ENCODE data around the gene MBOAT2. TPM values are rescaled to one million over a fixed set of nuclear protein-coding genes. Genes with fewer than 3 reads are reported as not detected.

Gene MBOAT2
- polyA plus RNA-seq, 1 experiment: 18.1 TPM

DNA sequence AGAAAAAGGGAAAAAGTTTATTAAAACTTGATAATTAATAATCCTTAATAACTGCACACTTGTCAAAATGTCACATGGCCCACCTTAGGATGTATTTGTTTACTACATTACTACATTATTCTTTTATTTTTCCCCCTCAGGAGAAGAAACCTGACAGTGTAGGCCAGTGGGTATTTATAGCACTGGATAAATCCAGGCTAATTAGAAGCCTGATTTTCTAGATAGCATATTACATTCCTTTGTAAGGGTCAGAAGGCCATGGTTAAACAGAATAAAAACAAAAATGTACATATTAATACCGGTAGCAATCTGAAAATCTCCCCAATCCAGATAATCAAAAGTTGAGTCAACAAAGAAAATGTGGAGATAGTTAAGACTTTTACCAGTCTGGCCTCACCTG lies 144.6 kb downstream of the MBOAT2 start:
- Histone ChIP-seq H3K27me3 (ENCODE audit: control insufficient read depth, insufficient read depth, low read length) (no peaks in the 10 kb centered on the region), H3K4me3 (ENCODE audit: low read depth, low read length) (no peak overlapping the region), H3K36me3 (ENCODE audit: control insufficient read depth, insufficient read depth, low read length) (no peaks in the 10 kb centered on the region)
- DNase-seq (ENCODE audit: low read depth): no peak
- ChIA-PET POLR2A (no interaction called here), CTCF (no interaction called here)
- TF ChIP-seq, protein P1, sequence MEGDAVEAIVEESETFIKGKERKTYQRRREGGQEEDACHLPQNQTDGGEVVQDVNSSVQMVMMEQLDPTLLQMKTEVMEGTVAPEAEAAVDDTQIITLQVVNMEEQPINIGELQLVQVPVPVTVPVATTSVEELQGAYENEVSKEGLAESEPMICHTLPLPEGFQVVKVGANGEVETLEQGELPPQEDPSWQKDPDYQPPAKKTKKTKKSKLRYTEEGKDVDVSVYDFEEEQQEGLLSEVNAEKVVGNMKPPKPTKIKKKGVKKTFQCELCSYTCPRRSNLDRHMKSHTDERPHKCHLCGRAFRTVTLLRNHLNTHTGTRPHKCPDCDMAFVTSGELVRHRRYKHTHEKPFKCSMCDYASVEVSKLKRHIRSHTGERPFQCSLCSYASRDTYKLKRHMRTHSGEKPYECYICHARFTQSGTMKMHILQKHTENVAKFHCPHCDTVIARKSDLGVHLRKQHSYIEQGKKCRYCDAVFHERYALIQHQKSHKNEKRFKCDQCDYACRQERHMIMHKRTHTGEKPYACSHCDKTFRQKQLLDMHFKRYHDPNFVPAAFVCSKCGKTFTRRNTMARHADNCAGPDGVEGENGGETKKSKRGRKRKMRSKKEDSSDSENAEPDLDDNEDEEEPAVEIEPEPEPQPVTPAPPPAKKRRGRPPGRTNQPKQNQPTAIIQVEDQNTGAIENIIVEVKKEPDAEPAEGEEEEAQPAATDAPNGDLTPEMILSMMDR (IDR thresholded peaks at IDR 0.05; ENCODE audit: insufficient read depth, low read depth, low read length): no peak

DNA sequence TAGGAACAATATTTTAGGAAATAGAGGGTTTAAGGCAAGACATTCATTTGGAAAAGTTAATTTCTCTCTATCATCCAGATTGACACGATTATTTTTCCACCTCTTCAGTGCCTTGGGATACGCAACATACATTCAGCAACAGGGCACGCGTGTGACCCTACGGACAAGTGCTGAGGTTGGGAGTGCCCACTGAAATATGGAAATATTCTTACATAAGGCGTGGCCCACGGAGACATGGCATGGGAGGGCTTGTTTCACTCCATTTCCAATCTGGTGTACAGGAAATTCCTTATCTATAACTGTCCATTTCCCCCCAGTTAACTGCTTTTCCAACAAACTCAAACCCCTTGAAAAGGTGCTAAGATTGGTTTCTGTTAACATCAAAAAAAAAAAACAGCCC lies 145.2 kb downstream of the MBOAT2 start:
- no peak for DNase-seq (ENCODE audit: low read depth)
- POLR2A ChIA-PET: no interaction called here
- TF ChIP-seq, protein P1 (IDR thresholded peaks at IDR 0.05; ENCODE audit: insufficient read depth, low read depth, low read length): no peak
- Histone ChIP-seq H3K27me3 (ENCODE audit: control insufficient read depth, insufficient read depth, low read length) (no peaks in the 10 kb centered on the region), H3K4me3 (ENCODE audit: low read depth, low read length) (no peak overlapping the region), H3K36me3 (ENCODE audit: control insufficient read depth, insufficient read depth, low read length) (no peaks in the 10 kb centered on the region)
- CTCF ChIA-PET: no interaction called here

DNA sequence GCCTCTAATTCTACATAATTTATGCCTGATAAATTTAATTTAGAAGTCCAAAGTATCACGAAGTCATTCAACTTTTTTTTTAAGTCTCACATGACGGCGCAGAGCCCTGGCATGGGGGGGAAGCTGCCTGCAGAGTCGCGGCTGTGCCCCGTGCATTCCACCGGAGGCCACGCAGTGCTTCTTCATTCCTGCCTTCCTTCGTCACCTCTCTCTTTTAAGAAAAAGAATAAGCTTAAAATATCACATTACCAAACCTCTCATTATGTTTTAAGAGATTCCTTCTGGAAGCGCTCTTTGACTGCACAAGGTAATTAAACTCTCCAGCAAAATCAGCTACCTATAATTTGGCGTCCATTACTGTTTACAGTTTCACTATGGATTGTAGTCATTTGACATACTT lies 145.8 kb downstream of the MBOAT2 start:
- no peak for DNase-seq (ENCODE audit: low read depth)
- TF ChIP-seq, protein P1 (IDR thresholded peaks at IDR 0.05; ENCODE audit: insufficient read depth, low read depth, low read length): no peak
- no peaks in the 10 kb centered on the region for H3K27me3 ChIP-seq (ENCODE audit: control insufficient read depth, insufficient read depth, low read length)
- ChIA-PET CTCF (no interaction called here), POLR2A (no interaction called here)
- no peak overlapping the region for H3K4me3 ChIP-seq (ENCODE audit: low read depth, low read length)
- no peaks in the 10 kb centered on the region for H3K36me3 ChIP-seq (ENCODE audit: control insufficient read depth, insufficient read depth, low read length)

DNA sequence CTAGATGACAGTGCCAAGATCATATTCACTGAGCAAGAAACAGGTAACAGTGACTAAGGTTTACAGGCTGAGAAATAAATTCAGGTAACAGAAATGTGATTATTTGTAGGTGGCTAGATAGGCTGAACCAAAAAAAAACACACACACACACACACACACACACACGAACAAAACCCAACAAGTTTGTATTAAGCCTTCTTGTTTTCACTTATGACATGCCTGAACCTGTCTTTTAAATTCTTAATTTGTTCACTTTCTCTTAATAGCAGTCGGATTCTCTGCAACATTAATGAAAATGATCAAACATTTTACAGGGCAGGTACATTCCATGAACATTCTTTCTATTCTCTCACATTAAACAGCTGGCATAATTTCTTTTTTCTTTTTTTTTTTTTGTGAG lies 147.3 kb downstream of the MBOAT2 start:
- POLR2A ChIA-PET: no interaction called here
- TF ChIP-seq, protein P1 (IDR thresholded peaks at IDR 0.05; ENCODE audit: insufficient read depth, low read depth, low read length): no peak
- Histone ChIP-seq H3K36me3 (ENCODE audit: control insufficient read depth, insufficient read depth, low read length) (no peaks in the 10 kb centered on the region), H3K4me3 (ENCODE audit: low read depth, low read length) (no peak overlapping the region), H3K27me3 (ENCODE audit: control insufficient read depth, insufficient read depth, low read length) (no peaks in the 10 kb centered on the region)
- DNase-seq (ENCODE audit: low read depth): no peak
- CTCF ChIA-PET: no interaction called here

DNA sequence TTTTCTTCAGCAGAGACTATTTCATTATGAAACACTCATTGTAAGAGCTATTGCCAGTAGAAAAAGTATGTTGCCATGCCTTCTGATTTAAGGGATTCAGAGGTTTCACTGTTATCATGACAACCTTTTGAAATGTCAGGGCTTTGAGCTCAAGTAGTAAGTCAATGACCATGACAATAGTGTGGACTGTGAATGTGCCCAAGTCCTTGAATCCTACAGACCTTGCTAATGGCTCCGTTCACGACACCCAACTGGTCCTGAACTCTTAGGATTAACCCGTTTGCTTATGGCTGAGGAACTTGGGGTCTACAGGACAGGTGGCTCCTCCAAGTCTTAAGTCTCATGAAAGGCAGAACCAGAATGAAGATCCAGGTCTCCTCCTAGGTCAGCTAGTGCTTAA lies 148.5 kb downstream of the MBOAT2 start:
- POLR2A ChIA-PET: no interaction called here
- DNase-seq (ENCODE audit: low read depth): no peak
- H3K4me3 ChIP-seq (ENCODE audit: low read depth, low read length): no peak overlapping the region
- TF ChIP-seq, protein P1 (IDR thresholded peaks at IDR 0.05; ENCODE audit: insufficient read depth, low read depth, low read length): no peak
- CTCF ChIA-PET: no interaction called here
- H3K36me3 ChIP-seq (ENCODE audit: control insufficient read depth, insufficient read depth, low read length): no peaks in the 10 kb centered on the region
- H3K27me3 ChIP-seq (ENCODE audit: control insufficient read depth, insufficient read depth, low read length): no peaks in the 10 kb centered on the region
